ENCODE measurements around the gene GPX6. TPM values are rescaled to one million over a fixed set of nuclear protein-coding genes. Genes with fewer than 3 reads are reported as not detected.

Gene GPX6
- total RNA-seq, 1 experiment from 2014 or later, result not detected

Other genes starting within 250 kb of the GPX6 start
- 16.8 and 19.2 TPM in 2 replicates for gene ZSCAN26, start 248.7 kb downstream of the GPX6 start, total RNA-seq (2014; rRNA removed; shearing (Covaris generic); ENCODE audit: low replicate concordance)
- 8.2 and 9.7 TPM in 2 replicates for gene PGBD1, start 234.2 kb downstream of the GPX6 start, total RNA-seq (2014; rRNA removed; shearing (Covaris generic); ENCODE audit: low replicate concordance)
- gene ZSCAN31, start 179.6 kb downstream of the GPX6 start, total RNA-seq (2014; rRNA removed; shearing (Covaris generic); ENCODE audit: low replicate concordance), result 4.0 and 4.2 TPM in 2 replicates
- gene ZKSCAN3, start 165.8 kb downstream of the GPX6 start, total RNA-seq (2014; rRNA removed; shearing (Covaris generic); ENCODE audit: low replicate concordance), result 4.5 and 5.1 TPM in 2 replicates
- 9.3 and 12.0 TPM in 2 replicates for gene ZSCAN12, start 116.0 kb downstream of the GPX6 start, total RNA-seq (2014; rRNA removed; shearing (Covaris generic); ENCODE audit: low replicate concordance)
- 3.3 and 4.8 TPM in 2 replicates for gene ZSCAN23, start 72.3 kb downstream of the GPX6 start, total RNA-seq (2014; rRNA removed; shearing (Covaris generic); ENCODE audit: low replicate concordance)
- gene GPX5, start 10.1 kb upstream of the GPX6 start, total RNA-seq (2014; rRNA removed; shearing (Covaris generic); ENCODE audit: low replicate concordance), result not detected in 2 replicates

Measured in Karpas-422 (cell line).